Transverse colon (tissue), 3 donors: Measurements from ENCODE around the gene REV3L.

Source experiments
- CTCF ChIP-seq, 5 experiments: fragments of 200-600 bp in 3 of 5; fragments of 450-650 bp in 2 of 5; sonication (generic) in 3 of 5; IDR thresholded peaks; 1 replicate in 2 of 5; 2 replicates in 3 of 5; pipeline ENCODE4 v1.5.1; 2016 to 2017; ENCODE audit warnings: antibody characterized with exemption in 5 of 5, inconsistent platforms in 3 of 5, mild to moderate bottlenecking in 2 of 5, moderate library complexity in 1 of 5
- POLR2A ChIP-seq: fragments of 450-650 bp; IDR thresholded peaks from one replicate; pipeline ENCODE4 v1.6.1; 2016; ENCODE audit warnings: antibody characterized with exemption, mild to moderate bottlenecking, moderate library complexity

- TF ChIP-seq POLR2A, result no peak
- no peak for TF ChIP-seq CTCF (IDR thresholded peaks at IDR 0.05)
Measured at GRCh38 chr6:111409430-111409829, 73.6 kb downstream of the REV3L start.
